RWPE2 (cell line): ENCODE results near the gene DAAM2.

ENCODE experiments used
- ATAC-seq: fragments of 200-7000 bp; cut with Tn5 transposase; 3 replicates; pipeline ENCODE4 v1.9.1; 2021; ENCODE audit warnings: low read depth
- DNase-seq: peaks from one replicate; pipeline ENCODE4 v3.0.0-alpha.2; 2020; ENCODE audit warnings: low spot score
- H3K27ac ChIP-seq: fragments of 450-650 bp; 2 replicates; pipeline ENCODE4 v1.5.1; 2017; ENCODE audit warnings: mild to moderate bottlenecking; ENCODE audit not compliant: poor library complexity, severe bottlenecking
- H3K27me3 ChIP-seq: fragments of 250-450 bp; sonication (Bioruptor Pico); 2 replicates; pipeline ENCODE4 v1.5.1; 2021; ENCODE audit warnings: mild to moderate bottlenecking, moderate library complexity; ENCODE audit not compliant: insufficient read depth, poor library complexity, severe bottlenecking
- H3K36me3 ChIP-seq: fragments of 250-450 bp; sonication (Bioruptor Pico); 2 replicates; pipeline ENCODE4 v1.5.1; 2020; ENCODE audit warnings: low read depth, mild to moderate bottlenecking, moderate library complexity
- H3K4me1 ChIP-seq: fragments of 250-450 bp; sonication (Bioruptor Pico); 2 replicates; pipeline ENCODE4 v1.5.1; 2021; ENCODE audit warnings: mild to moderate bottlenecking, moderate library complexity; ENCODE audit not compliant: insufficient read depth, poor library complexity, severe bottlenecking
- H3K4me3 ChIP-seq: fragments of 250-450 bp; sonication (Bioruptor Pico); 2 replicates; pipeline ENCODE4 v1.5.1; 2021; ENCODE audit warnings: mild to moderate bottlenecking, moderate library complexity; ENCODE audit not compliant: severe bottlenecking
- H3K9me3 ChIP-seq: fragments of 250-450 bp; sonication (Bioruptor Pico); 2 replicates; pipeline ENCODE4 v1.5.1; 2021; ENCODE audit warnings: mild to moderate bottlenecking, moderate library complexity; ENCODE audit not compliant: severe bottlenecking
- CTCF ChIP-seq: fragments of 450-650 bp; IDR thresholded peaks from one replicate; pipeline ENCODE4 v1.5.1; 2017; ENCODE audit warnings: mild to moderate bottlenecking, moderate library complexity; ENCODE audit not compliant: poor library complexity, severe bottlenecking

DAAM2 gene

GRCh38 chr6:39873439-39873838 lies 81.3 kb downstream of the DAAM2 start:
- Histone ChIP-seq H3K36me3 (no peaks in the 10 kb centered on the region), H3K27ac (no peak overlapping the region), H3K9me3 (no peaks in the 10 kb centered on the region), H3K4me1 (no peaks in the 10 kb centered on the region), H3K4me3 (no peak overlapping the region), H3K27me3 (no peaks in the 10 kb centered on the region)
- TF ChIP-seq CTCF, result no peak
- DNase-seq (no peak), ATAC-seq (no peak)

GRCh38 chr6:39876111-39876510 lies 83.9 kb downstream of the DAAM2 start:
- TF ChIP-seq CTCF, result no peak
- H3K36me3 ChIP-seq, result no peaks in the 10 kb centered on the region

GRCh38 chr6:39876826-39877225 lies 84.7 kb downstream of the DAAM2 start:
- no peaks in the 10 kb centered on the region for H3K9me3 ChIP-seq
- DNase-seq (no peak), ATAC-seq (no peak)
- no peaks in the 10 kb centered on the region for H3K36me3 ChIP-seq
- H3K4me3 ChIP-seq, result no peak overlapping the region
- no peaks in the 10 kb centered on the region for H3K27me3 ChIP-seq
- H3K4me1 ChIP-seq, result no peaks in the 10 kb centered on the region
- no peak overlapping the region for H3K27ac ChIP-seq
- TF ChIP-seq CTCF, result no peak

More at GRCh38 chr6:39876111-39876510, 83.9 kb downstream of the DAAM2 start:
- Histone ChIP-seq H3K4me1 (no peaks in the 10 kb centered on the region), H3K4me3 (no peak overlapping the region), H3K27ac (no peak overlapping the region), H3K27me3 (no peaks in the 10 kb centered on the region), H3K9me3 (no peaks in the 10 kb centered on the region)
- no peak for ATAC-seq
- DNase-seq, result no peak

GRCh38 chr6:39879535-39879934 lies 87.4 kb downstream of the DAAM2 start:
- Histone ChIP-seq H3K4me3 (no peak overlapping the region), H3K4me1 (no peaks in the 10 kb centered on the region), H3K9me3 (no peaks in the 10 kb centered on the region), H3K27ac (no peak overlapping the region), H3K27me3 (no peaks in the 10 kb centered on the region), H3K36me3 (no peaks in the 10 kb centered on the region)
- TF ChIP-seq CTCF, result no peak
- no peak for DNase-seq
- ATAC-seq, result no peak

- DNase-seq, result no peak
- Histone ChIP-seq H3K27ac (no peak overlapping the region), H3K4me3 (no peak overlapping the region), H3K4me1 (no peaks in the 10 kb centered on the region), H3K36me3 (no peaks in the 10 kb centered on the region), H3K27me3 (no peaks in the 10 kb centered on the region), H3K9me3 (no peaks in the 10 kb centered on the region)
- ATAC-seq, result no peak
- no peak for TF ChIP-seq CTCF
Observed at GRCh38 chr6:39880594-39880993, 88.4 kb downstream of the DAAM2 start.
